NCI-H2171 treated with DMSO at 0.1 percent for 48 hours (cell line): ENCODE measurements around the gene RALGAPA1.
A peak's percentile ranks its signal among the peaks of the same experiment; 100 is the strongest.
"Not testable (repeated sequence)": the region's sequence is repeated elsewhere in the genome, so short reads cannot be mapped to it uniquely, and the experiment has no call there.

Experiments
- DNase-seq: peaks from one replicate; lab custom pipeline; 2025; lab: John Stamatoyannopoulos, UW

Gene RALGAPA1

DNA sequence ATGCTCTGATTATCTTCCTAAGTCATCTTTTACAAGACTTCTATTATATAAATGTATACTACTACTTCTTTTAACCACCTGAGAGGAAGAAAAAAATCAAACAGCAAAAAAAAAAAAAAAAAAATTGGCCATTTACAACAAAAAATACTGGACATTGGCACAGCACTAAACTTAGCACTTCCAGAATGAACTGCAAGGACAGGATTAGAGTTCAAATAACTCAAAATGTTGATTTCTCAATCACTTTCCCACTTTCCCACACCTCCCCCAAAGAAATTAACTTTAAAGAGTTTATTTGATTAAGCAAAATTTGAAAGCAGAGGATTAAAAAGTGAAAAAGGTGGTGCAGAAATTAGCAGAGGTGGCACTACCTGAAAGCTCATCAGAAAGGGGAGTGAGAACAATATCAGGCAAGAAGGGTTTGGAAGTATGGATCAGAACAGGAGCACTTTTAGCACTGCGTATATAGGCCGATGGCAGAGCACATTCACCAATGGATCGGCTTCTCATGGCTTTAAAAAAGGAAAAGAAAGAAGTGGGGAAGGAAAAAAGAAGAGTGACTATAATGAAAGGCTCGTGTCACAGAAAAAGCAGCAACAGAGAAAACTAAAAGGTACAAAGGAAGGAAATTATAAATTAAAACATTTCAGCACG, 109.2 kb downstream of the RALGAPA1 start:
- no peak for DNase-seq

DNA sequence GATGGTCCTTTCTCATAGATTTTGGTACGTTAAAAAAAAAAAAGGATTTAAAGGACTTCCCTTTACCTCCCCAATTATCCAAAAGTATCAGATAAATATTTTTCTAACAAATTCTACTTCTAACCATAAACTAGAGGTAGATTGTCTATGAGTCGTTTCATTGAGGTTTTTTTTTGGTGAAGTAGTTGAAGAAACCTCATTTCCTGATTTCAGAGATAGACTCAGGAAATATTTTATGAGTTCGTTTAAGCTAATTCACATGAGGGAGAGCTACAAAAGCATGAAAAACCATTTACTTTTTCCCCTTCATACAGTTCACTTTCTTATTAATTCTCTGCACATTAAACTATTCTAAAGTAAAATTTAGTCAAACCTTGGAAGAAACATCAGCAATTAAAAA, 112.5 kb downstream of the RALGAPA1 start:
- no peak for DNase-seq

GRCh38 chr14:35696119-35696518, 113.0 kb downstream of the RALGAPA1 start:
- no peak for DNase-seq

- no peak for DNase-seq
Observed at GRCh38 chr14:35695647-35696046, 113.4 kb downstream of the RALGAPA1 start.

- no peak for DNase-seq
Observed at GRCh38 chr14:35695072-35695471, 114.0 kb downstream of the RALGAPA1 start.

GRCh38 chr14:35689000-35689460, 120.1 kb downstream of the RALGAPA1 start:
- DNase-seq, result no peak

GRCh38 chr14:35688126-35688826, 120.8 kb downstream of the RALGAPA1 start:
- DNase-seq, result no peak

DNA sequence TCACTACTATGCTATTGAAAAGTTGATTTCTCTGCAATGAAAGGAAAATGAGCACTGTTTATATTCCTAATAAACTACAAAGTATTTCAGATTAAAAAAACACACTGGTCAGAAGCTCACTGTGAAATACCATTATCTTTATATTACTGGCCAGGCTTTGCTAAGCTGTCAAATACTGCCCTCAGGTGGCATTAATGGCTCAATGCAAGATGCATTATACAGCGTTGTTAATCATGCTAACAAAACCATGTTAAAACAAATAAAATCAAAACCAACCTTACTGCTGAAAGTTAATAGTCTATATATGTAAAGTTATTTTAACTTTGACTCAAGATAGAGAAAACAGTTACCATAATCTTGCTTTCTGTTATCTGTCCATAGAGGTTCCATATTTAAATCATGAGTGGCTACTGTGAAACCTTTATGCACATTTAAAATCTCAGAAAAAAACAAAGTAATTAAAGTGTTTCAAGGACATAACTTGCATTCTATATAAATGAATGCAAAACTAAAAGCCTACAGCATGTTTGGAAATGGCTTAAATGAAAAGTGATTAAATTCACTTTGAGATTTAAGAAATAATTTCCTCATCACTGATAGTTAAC, 121.7 kb downstream of the RALGAPA1 start:
- peak; percentile 51 for DNase-seq

DNA sequence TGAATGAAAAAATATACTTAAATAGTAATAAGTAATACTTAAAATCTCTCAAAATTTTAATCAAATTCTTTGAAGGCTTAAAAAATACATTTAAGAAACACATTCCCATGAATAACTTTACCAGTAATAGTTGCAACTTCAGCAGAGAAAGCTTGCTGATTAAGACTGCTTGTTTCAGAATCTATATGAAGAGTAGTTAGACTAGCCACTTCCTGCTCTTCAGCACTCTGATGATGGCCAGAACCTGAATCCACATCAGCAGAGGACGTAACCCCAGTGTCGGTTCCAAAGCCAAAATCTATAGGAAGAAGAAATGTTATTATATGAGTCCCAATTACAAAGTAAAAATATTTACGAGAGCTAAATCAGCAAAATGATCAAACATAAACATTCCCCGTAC, 125.4 kb downstream of the RALGAPA1 start:
- not testable (repeated sequence) for DNase-seq

DNA sequence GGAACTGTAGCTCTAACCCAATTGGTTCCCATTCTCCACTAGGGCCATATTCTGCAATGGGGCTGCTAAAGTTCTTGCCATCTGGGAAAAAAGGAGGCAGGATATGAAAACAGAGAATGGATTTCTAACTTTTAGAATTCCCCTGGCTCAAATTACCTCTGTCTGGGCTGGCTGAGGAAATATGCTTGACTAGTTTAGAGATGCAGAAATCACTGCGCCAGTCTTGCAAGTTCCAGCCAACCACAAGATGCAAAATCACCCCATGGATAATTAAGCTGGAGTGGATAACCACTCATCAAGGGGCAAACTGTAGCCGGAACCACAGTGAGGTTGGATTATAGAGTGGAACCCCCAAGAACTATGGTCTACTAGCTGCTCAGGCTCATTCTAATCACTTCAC, 126.3 kb downstream of the RALGAPA1 start:
- DNase-seq, result peak; percentile 7

DNA sequence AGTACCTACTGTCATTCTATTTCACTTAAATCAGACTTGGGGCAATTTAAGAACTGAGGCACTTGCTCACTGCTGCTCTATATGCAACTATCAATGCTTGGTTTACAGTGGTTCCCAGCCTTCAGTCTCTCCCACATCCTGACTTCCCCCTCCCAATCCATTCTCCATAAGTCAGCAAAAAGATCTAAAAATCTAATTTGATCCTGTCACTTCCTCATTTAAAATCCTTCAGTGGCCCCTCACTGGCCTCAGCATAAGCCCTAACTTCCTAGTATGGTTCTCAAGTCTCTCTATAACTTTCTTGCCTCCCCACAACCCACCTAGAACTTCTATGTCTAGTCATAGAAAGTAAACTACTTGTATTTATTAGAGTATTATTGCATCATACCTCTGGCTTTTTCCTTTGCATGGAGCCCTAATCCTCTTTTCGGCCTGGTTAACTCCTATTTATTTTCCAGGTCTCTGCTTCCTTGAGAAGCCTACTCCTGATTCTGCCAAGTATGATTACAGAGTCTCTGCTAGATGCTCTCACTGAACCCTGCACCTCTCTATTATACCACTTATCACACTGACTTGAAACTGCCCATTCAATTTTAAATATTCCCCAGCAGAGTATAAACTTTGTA, 130.6 kb downstream of the RALGAPA1 start:
- DNase-seq, result no peak

GRCh38 chr14:35669782-35670181, 139.3 kb downstream of the RALGAPA1 start:
- DNase-seq, result peak; percentile 15

- no peak for DNase-seq
Observed at GRCh38 chr14:35666429-35667043, 142.6 kb downstream of the RALGAPA1 start.

DNA sequence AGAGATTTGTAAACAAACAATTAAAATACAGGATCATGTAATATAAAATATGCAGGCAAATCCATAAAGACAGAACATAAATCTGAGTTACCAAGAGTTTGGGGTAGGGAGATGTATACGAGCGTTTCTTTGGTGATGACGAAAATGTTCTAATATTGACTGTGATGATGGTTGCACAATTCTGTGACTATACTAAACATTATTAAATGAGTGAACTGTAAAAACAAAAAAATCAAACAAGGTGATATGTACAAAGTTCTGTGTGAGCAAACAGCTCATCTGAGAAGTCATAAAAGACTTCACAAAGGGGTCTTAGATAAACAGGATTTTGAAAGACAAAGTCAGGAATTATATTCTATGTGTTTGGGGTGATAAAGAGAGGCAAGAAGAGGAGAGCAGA, 147.2 kb downstream of the RALGAPA1 start:
- no peak for DNase-seq

DNA sequence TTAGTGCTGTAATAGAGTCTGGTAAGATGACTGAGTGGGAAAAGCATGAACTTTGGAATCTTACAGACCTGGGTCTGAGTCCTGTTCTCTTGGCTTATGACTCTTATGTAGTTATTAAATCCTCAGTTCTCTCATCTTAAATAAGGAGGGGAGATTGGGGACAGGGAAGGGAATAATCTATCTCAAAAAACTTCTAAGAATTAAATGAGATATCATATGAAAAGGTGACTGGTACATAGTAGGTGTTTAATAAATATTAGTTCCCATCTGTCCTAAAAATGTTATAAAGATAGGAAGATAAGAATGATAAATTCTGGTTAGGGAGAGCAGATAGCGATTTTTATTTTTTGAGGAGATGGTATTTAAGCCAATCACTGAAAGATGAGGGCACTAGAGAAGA, 156.1 kb downstream of the RALGAPA1 start:
- no peak for DNase-seq

DNA sequence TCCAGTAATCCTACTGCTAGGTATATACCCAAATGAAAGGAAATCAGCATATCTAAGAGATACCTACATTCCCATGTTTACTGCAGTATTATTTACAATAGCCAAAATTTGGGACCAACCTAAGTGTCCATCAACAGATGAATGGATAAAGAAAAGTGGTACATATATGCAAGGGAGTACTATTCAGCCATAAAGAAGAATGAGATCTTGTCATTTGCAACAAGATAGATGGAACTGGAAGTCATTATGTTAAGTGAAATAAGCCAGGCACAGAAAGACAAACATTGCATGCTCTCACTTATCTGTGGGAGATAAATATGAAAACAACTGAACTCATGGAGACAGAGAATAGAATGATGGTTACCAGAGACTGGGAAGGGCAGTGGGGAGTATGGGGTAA, 165.6 kb downstream of the RALGAPA1 start:
- no peak for DNase-seq

DNA sequence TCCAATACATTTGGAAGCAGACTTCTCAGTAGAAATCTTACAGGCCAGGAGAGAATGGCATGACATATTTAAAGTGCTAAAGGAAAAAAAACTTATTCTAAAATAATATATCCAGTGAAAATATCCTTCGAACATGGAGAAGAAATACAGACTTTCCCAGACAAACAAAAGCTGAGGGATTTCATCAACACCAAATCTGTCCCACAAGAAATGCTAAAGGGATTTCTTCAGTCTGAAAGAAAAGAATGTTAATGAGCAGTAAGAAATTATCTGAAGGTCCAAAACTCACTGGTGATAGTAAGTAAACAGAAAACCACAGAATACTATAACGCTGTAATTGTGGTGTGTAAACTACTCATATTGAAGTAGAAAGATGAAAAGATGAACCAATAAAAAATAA, 171.2 kb downstream of the RALGAPA1 start:
- no peak for DNase-seq

DNA sequence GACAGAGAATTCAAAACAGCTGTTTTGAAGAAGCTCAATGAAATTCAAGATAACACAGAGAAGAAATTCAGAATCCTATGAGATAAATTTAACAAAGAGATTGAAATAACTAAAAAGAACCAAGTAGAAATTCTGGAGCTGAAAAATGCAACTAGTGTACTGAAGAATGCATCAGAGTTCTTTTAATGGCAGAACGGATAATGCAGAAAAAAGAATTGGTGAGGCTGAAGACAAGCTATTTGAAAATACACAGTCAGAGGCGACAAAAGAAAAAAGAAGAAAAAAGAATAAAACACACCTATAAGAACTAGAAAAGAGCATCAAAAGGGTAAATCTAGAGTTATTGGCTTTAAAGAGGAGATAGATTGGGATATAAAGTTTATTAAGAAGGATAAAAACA, 171.8 kb downstream of the RALGAPA1 start:
- DNase-seq, result no peak

- DNase-seq, result peak; percentile 14
Observed at GRCh38 chr14:35632676-35633075, 176.4 kb downstream of the RALGAPA1 start.

DNA sequence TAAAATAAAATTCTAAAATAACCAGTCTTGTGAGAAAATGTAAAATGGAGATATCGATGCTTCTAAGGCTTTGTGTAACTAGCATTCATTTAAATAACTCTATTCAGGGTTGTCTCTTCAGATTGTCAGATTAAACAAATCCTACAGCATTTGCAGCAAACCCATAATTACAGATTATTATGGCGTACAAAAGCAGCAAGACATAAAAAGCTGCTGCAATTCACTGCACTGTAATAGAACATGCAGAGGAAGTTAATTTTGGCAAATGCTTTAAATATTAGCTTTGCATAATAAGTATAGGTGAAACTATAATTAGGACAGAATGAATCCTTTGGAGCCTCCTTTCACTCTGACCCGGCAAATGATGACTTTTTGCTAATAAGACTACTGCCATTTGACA, 176.8 kb downstream of the RALGAPA1 start:
- no peak for DNase-seq

DNA sequence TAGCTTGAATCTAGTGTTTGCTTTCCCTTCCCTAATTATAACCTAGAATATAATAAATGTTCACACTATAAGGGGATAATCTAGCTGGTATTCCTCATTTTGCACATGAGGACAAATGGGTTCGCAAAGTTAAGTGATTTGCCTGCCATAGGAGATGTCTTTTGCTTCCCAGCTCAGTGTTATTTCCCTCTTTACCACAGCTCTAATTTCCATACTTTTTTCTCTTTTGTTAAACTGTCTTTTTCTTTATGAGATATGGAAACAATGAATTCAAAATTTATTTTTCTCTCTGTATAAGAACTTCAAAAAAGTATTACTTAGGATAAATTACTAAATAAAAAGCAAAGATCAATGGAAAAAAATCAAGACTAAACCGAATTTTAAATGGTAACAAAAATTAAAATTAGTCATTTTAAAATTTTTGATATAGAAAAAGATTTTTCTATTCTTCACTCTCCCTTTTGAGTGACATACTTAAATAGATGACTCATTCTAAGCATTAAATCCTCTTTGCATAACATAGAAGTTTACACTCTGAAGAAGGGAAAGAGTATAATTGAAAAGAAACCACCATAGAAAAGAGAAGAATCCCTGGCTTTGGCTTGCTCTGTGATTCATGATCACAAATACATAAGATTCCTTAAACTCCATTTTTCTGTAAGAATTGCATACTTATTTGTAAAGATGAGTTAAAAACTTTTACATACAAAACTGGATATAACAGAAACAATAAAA, 177.9 kb downstream of the RALGAPA1 start:
- DNase-seq, result no peak

DNA sequence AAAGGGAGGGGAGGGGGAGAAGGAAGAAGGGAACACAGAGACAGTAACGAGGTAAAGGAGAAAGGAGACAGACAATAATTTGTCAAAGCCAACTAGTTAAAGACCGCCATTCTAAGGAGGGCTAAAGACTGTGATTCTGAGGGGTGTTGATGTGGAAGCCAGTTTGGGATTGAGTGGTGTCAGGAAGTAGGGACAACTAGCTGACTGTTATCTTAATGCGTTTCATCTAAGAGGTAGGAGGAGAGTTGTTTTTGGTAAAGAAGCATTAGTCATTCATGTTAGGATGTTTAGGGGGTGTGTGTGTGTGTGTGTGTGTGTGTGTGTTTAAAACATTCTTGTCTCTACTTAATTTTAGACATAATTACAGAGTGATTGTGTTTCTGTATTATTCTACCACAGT, 180.1 kb downstream of the RALGAPA1 start:
- DNase-seq, result no peak
